GM18907 (cell line): ENCODE results near the gene OR52J3.
A peak's percentile ranks its signal among the peaks of the same experiment; 100 is the strongest.
"Not testable (repeated sequence)": the region's sequence is repeated elsewhere in the genome, so short reads cannot be mapped to it uniquely, and the experiment has no call there.

ENCODE experiments used
- ATAC-seq: cut with Tn5 transposase; IDR thresholded peaks from one replicate; pipeline ENCODE4 v1.9.1; 2021; ENCODE audit warnings: mild to moderate bottlenecking, moderate library complexity; ENCODE audit not compliant: unreplicated experiment

OR52J3 gene

GRCh38 chr11:5046226-5046625, at the start of gene OR52J3:
OR52J3 (plus strand) TSS chr11:5046526; CDS start chr11:5046526, 0 bp downstream.
- ATAC-seq = no peak

GRCh38 chr11:5004424-5005274, 41.7 kb upstream of the OR52J3 start:
- ATAC-seq = peak; percentile 65

GRCh38 chr11:5007561-5007960, 38.8 kb upstream of the OR52J3 start:
- no peak for ATAC-seq

GRCh38 chr11:5011254-5011653, 35.1 kb upstream of the OR52J3 start:
- ATAC-seq = no peak

- ATAC-seq = no peak
These were observed 33.3 kb upstream of the OR52J3 start for GRCh38 chr11:5013012-5013411.

GRCh38 chr11:5021996-5022395, 24.3 kb upstream of the OR52J3 start:
- no peak for ATAC-seq

- no peak for ATAC-seq
These were observed 9.7 kb upstream of the OR52J3 start for GRCh38 chr11:5036669-5037068.

GRCh38 chr11:5037926-5038325, 8.4 kb upstream of the OR52J3 start:
- no peak for ATAC-seq

GRCh38 chr11:5038341-5038740, 8.0 kb upstream of the OR52J3 start:
- no peak for ATAC-seq

- no peak for ATAC-seq
These were observed 5.5 kb upstream of the OR52J3 start for GRCh38 chr11:5040876-5041275.

GRCh38 chr11:5042091-5042490, 4.2 kb upstream of the OR52J3 start:
- ATAC-seq = no peak

GRCh38 chr11:5043380-5043779, 2.9 kb upstream of the OR52J3 start:
- no peak for ATAC-seq

- ATAC-seq = no peak
These were observed 516 bp downstream of the OR52J3 start for GRCh38 chr11:5046754-5047330.

GRCh38 chr11:5058679-5059078, 12.4 kb downstream of the OR52J3 start:
- ATAC-seq = not testable (repeated sequence)

GRCh38 chr11:5059391-5059790, 13.1 kb downstream of the OR52J3 start, which contains the start of gene OR52E2:
OR52E2 (minus strand) TSS chr11:5059627; CDS start chr11:5059627, 0 bp downstream.
- ATAC-seq = no peak

GRCh38 chr11:5065027-5065426, 18.7 kb downstream of the OR52J3 start:
- ATAC-seq = no peak

- no peak for ATAC-seq
These were observed 22.9 kb downstream of the OR52J3 start, which contains the start of gene OR52E1 for GRCh38 chr11:5069272-5069671. OR52E1 (plus strand) TSS chr11:5069572.

- no peak for ATAC-seq
These were observed 25.5 kb downstream of the OR52J3 start for GRCh38 chr11:5071799-5072198.

GRCh38 chr11:5081405-5081804, 35.1 kb downstream of the OR52J3 start:
- ATAC-seq = no peak

- no peak for ATAC-seq
These were observed 37.3 kb downstream of the OR52J3 start for GRCh38 chr11:5083602-5084001.

GRCh38 chr11:5088556-5088955, 42.2 kb downstream of the OR52J3 start:
- ATAC-seq = no peak

- ATAC-seq = no peak
These were observed 44.3 kb downstream of the OR52J3 start for GRCh38 chr11:5090668-5091067.
